Measurements from ENCODE around the gene XPA.

XPA gene

GRCh38 chr9:97682242-97682641, 14.9 kb downstream of the XPA start:
- Histone ChIP-seq H3K27me3 (ENCODE audit: control insufficient read depth, insufficient read depth, low read length) (no peaks in the 10 kb centered on the region), H3K4me1 (ENCODE audit: control insufficient read depth, insufficient read depth, low read length) (no peaks in the 10 kb centered on the region), H3K4me3 (ENCODE audit: low read depth, low read length) (no peak overlapping the region), H3K36me3 (ENCODE audit: control insufficient read depth, insufficient read depth, low read length) (peaks cover 14% of the 10 kb centered on the region), H3K9ac (ENCODE audit: low read length) (no peak overlapping the region), H3K27ac (ENCODE audit: low read depth, low read length) (no peak overlapping the region), H3K9me3 (ENCODE audit: control insufficient read depth, insufficient read depth, low read depth, low read length) (no peaks in the 10 kb centered on the region)

DNA sequence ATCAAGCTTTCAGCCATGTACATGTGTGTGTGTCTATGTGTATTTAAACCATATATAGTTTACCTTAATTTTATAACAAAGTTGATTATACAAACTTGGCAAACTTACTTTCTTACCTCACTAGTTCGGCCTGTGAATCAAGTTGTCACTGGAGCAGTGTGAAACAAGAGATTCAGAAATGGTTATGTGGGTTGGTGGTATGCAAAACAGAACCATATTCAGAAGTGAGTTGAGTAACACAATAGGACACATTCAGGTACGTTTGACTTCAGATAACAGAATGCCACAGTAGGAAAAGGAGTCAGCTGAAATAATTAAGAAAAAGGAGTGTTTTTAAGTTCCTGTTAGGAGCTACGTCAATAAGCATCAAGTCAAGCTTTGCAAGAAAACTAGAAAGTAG, 21.5 kb downstream of the XPA start:
- Histone ChIP-seq H3K9me3 (ENCODE audit: control insufficient read depth, insufficient read depth, low read depth, low read length) (no peaks in the 10 kb centered on the region), H3K4me1 (ENCODE audit: control insufficient read depth, insufficient read depth, low read length) (no peaks in the 10 kb centered on the region), H3K27me3 (ENCODE audit: control insufficient read depth, insufficient read depth, low read length) (no peaks in the 10 kb centered on the region), H3K9ac (ENCODE audit: low read length) (no peak overlapping the region), H3K36me3 (ENCODE audit: control insufficient read depth, insufficient read depth, low read length) (peaks cover 66% of the 10 kb centered on the region), H3K4me3 (ENCODE audit: low read depth, low read length) (no peak overlapping the region), H3K27ac (ENCODE audit: low read depth, low read length) (no peak overlapping the region)

DNA sequence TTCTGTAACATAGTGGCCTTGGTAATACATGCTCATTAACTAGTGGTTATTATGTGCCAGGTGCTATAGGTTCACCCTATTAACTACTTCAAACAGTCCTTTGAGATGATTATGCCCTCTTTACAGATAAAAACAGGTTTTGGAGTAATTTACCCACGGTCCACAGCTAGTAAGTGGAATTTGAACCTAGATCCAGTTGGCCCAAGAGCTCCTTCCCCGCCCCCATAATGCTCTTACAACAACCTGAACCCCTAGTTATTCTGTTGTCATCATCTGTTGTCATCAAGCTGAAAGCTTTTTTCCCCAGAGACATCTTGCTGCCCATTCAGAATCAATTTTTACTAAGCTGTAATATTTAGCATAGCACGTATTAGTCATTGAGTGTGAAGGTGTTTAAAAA, 23.2 kb downstream of the XPA start:
- H3K9ac ChIP-seq (ENCODE audit: low read length): no peak overlapping the region
- H3K36me3 ChIP-seq (ENCODE audit: control insufficient read depth, insufficient read depth, low read length): peaks cover 82% of the 10 kb centered on the region
- no peak overlapping the region for H3K27ac ChIP-seq (ENCODE audit: low read depth, low read length)
- no peaks in the 10 kb centered on the region for H3K9me3 ChIP-seq (ENCODE audit: control insufficient read depth, insufficient read depth, low read depth, low read length)
- no peak overlapping the region for H3K4me3 ChIP-seq (ENCODE audit: low read depth, low read length)
- H3K4me1 ChIP-seq (ENCODE audit: control insufficient read depth, insufficient read depth, low read length): no peaks in the 10 kb centered on the region
- H3K27me3 ChIP-seq (ENCODE audit: control insufficient read depth, insufficient read depth, low read length): no peaks in the 10 kb centered on the region

- H3K27me3 ChIP-seq (ENCODE audit: control insufficient read depth, insufficient read depth, low read length): no peaks in the 10 kb centered on the region
- no peaks in the 10 kb centered on the region for H3K9me3 ChIP-seq (ENCODE audit: control insufficient read depth, insufficient read depth, low read depth, low read length)
- H3K9ac ChIP-seq (ENCODE audit: low read length): no peak overlapping the region
- no peaks in the 10 kb centered on the region for H3K4me1 ChIP-seq (ENCODE audit: control insufficient read depth, insufficient read depth, low read length)
- peaks cover 93% of the 10 kb centered on the region for H3K36me3 ChIP-seq (ENCODE audit: control insufficient read depth, insufficient read depth, low read length)
- H3K4me3 ChIP-seq (ENCODE audit: low read depth, low read length): no peak overlapping the region
- no peak overlapping the region for H3K27ac ChIP-seq (ENCODE audit: low read depth, low read length)
These were observed 24.7 kb downstream of the XPA start for GRCh38 chr9:97672403-97672802.

- H3K4me1 ChIP-seq (ENCODE audit: control insufficient read depth, insufficient read depth, low read length): no peaks in the 10 kb centered on the region
- H3K9ac ChIP-seq (ENCODE audit: low read length): no peak overlapping the region
- H3K36me3 ChIP-seq (ENCODE audit: control insufficient read depth, insufficient read depth, low read length): peaks cover 99% of the 10 kb centered on the region
- no peak overlapping the region for H3K4me3 ChIP-seq (ENCODE audit: low read depth, low read length)
- no peak overlapping the region for H3K27ac ChIP-seq (ENCODE audit: low read depth, low read length)
- H3K9me3 ChIP-seq (ENCODE audit: control insufficient read depth, insufficient read depth, low read depth, low read length): no peaks in the 10 kb centered on the region
- no peaks in the 10 kb centered on the region for H3K27me3 ChIP-seq (ENCODE audit: control insufficient read depth, insufficient read depth, low read length)
These were observed 26.6 kb downstream of the XPA start for GRCh38 chr9:97670586-97670985.

DNA sequence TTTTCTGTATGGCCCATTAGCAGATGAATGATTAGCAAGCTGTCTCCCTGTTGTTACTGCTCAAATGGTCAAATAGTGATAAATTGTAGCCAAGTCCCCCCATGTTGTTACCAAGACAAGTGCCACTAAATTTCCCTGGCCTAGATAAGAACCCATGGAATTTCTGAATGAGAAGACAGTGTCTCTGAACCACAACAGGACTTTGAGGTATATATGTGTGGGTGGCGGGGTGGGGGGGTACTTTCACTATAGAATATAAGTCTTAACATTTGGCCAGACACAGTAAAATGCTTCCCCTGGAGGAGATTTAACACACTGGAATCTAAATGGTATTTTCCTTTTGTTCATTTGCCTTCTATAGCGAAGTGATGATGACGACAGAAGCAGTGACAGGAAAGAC, 28.7 kb downstream of the XPA start:
- Histone ChIP-seq H3K27ac (ENCODE audit: low read depth, low read length) (no peak overlapping the region), H3K9ac (ENCODE audit: low read length) (no peak overlapping the region), H3K4me3 (ENCODE audit: low read depth, low read length) (no peak overlapping the region), H3K27me3 (ENCODE audit: control insufficient read depth, insufficient read depth, low read length) (no peaks in the 10 kb centered on the region), H3K4me1 (ENCODE audit: control insufficient read depth, insufficient read depth, low read length) (no peaks in the 10 kb centered on the region), H3K9me3 (ENCODE audit: control insufficient read depth, insufficient read depth, low read depth, low read length) (no peaks in the 10 kb centered on the region), H3K36me3 (ENCODE audit: control insufficient read depth, insufficient read depth, low read length) (peaks cover 99% of the 10 kb centered on the region)

DNA sequence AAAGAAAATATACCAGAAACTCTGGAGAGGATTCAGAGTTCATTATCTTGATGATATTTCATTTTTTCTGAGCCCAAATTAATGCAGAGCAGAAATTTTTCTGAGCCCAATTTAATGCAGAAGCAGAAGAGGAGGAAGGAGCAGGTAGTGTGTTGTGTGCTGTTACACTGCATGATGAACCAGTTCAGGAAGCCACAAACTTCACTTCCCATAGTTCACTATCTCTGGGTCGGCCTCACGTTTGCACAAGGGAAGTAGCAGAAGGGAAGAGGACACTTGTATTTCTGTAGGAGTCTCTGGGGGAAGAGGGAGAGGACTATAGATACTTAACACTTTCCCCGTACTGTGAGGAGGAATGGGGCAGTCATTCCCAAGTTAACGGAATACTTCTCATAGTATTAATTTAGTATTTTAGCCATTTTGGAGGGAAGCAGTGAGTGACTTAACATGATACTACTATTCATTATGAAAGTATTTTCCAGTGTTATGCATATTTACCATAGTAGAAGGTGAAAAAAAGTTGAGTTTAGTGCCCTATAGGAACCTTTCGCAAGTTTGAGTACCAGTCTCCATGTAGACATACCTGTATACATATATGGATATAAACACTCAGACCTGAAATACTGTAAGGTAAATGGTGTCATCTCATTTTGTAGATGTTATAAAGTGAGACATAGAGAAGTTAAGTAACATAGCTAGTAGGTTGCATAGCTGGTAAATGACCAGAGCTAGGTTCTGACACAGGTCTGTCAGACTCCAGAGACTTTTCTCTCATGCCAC, 30.0 kb downstream of the XPA start:
- Histone ChIP-seq H3K27me3 (ENCODE audit: control insufficient read depth, insufficient read depth, low read length) (no peaks in the 10 kb centered on the region), H3K27ac (ENCODE audit: low read depth, low read length) (no peak overlapping the region), H3K36me3 (ENCODE audit: control insufficient read depth, insufficient read depth, low read length) (peaks cover 98% of the 10 kb centered on the region), H3K9me3 (ENCODE audit: control insufficient read depth, insufficient read depth, low read depth, low read length) (no peaks in the 10 kb centered on the region), H3K9ac (ENCODE audit: low read length) (no peak overlapping the region), H3K4me3 (ENCODE audit: low read depth, low read length) (no peak overlapping the region), H3K4me1 (ENCODE audit: control insufficient read depth, insufficient read depth, low read length) (no peaks in the 10 kb centered on the region)

DNA sequence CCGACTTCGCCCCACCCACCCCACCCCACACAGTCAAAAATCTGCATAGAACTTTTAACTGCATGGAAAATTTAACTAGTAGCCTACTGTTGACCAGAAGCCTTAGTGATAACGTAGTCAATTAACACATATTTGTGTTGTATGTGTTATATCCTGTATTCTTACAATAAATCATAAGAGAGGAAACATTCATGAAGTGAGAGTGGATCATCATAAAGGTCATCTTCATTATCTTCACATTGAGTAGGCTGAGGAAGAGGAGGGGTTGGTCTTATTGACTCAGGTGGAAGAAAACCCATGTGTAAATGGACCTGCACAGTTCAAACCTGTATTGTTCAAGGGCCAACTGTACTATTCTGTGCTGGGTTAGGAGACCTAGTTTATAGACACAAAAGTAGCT, 31.4 kb downstream of the XPA start:
- Histone ChIP-seq H3K27me3 (ENCODE audit: control insufficient read depth, insufficient read depth, low read length) (no peaks in the 10 kb centered on the region), H3K4me1 (ENCODE audit: control insufficient read depth, insufficient read depth, low read length) (no peaks in the 10 kb centered on the region), H3K9me3 (ENCODE audit: control insufficient read depth, insufficient read depth, low read depth, low read length) (no peaks in the 10 kb centered on the region), H3K9ac (ENCODE audit: low read length) (no peak overlapping the region), H3K4me3 (ENCODE audit: low read depth, low read length) (no peak overlapping the region), H3K27ac (ENCODE audit: low read depth, low read length) (no peak overlapping the region), H3K36me3 (ENCODE audit: control insufficient read depth, insufficient read depth, low read length) (peaks cover 98% of the 10 kb centered on the region)

- Histone ChIP-seq H3K36me3 (ENCODE audit: control insufficient read depth, insufficient read depth, low read length) (peaks cover 97% of the 10 kb centered on the region), H3K9ac (ENCODE audit: low read length) (no peak overlapping the region), H3K4me3 (ENCODE audit: low read depth, low read length) (no peak overlapping the region), H3K27me3 (ENCODE audit: control insufficient read depth, insufficient read depth, low read length) (no peaks in the 10 kb centered on the region), H3K9me3 (ENCODE audit: control insufficient read depth, insufficient read depth, low read depth, low read length) (no peaks in the 10 kb centered on the region), H3K27ac (ENCODE audit: low read depth, low read length) (no peak overlapping the region), H3K4me1 (ENCODE audit: control insufficient read depth, insufficient read depth, low read length) (no peaks in the 10 kb centered on the region)
These were observed 36.3 kb downstream of the XPA start for GRCh38 chr9:97660847-97661246.

- H3K27me3 ChIP-seq (ENCODE audit: control insufficient read depth, insufficient read depth, low read length): no peaks in the 10 kb centered on the region
- no peaks in the 10 kb centered on the region for H3K9me3 ChIP-seq (ENCODE audit: control insufficient read depth, insufficient read depth, low read depth, low read length)
- H3K27ac ChIP-seq (ENCODE audit: low read depth, low read length): no peak overlapping the region
- H3K36me3 ChIP-seq (ENCODE audit: control insufficient read depth, insufficient read depth, low read length): peaks cover 97% of the 10 kb centered on the region
- no peaks in the 10 kb centered on the region for H3K4me1 ChIP-seq (ENCODE audit: control insufficient read depth, insufficient read depth, low read length)
- no peak overlapping the region for H3K9ac ChIP-seq (ENCODE audit: low read length)
- no peak overlapping the region for H3K4me3 ChIP-seq (ENCODE audit: low read depth, low read length)
These were observed 36.8 kb downstream of the XPA start for GRCh38 chr9:97660340-97660739.

- Histone ChIP-seq H3K4me3 (ENCODE audit: low read depth, low read length) (no peak overlapping the region), H3K9me3 (ENCODE audit: control insufficient read depth, insufficient read depth, low read depth, low read length) (no peaks in the 10 kb centered on the region), H3K9ac (ENCODE audit: low read length) (no peak overlapping the region), H3K27me3 (ENCODE audit: control insufficient read depth, insufficient read depth, low read length) (no peaks in the 10 kb centered on the region), H3K4me1 (ENCODE audit: control insufficient read depth, insufficient read depth, low read length) (no peaks in the 10 kb centered on the region), H3K36me3 (ENCODE audit: control insufficient read depth, insufficient read depth, low read length) (peaks cover 97% of the 10 kb centered on the region), H3K27ac (ENCODE audit: low read depth, low read length) (no peak overlapping the region)
These were observed 37.4 kb downstream of the XPA start for GRCh38 chr9:97659771-97660170.
